Eye (tissue), 1 donor: ENCODE measurements around the gene FBXL5.
A peak's percentile ranks its signal among the peaks of the same experiment; 100 is the strongest.

Source experiments
- DNase-seq: peaks from one replicate; pipeline ENCODE4 v3.0.0-alpha.2; 2015

FBXL5 gene

GRCh38 chr4:15655223-15656037 is at the start of gene FBXL5:
TSS of gene FBXL5 (minus strand) at chr4:15655357. CDS start at chr4:15655287, 70 bp downstream.
- peak; percentile 96 for DNase-seq

- DNase-seq, result peak; percentile 16
Measured at GRCh38 chr4:15704129-15704528, 49.0 kb upstream of the FBXL5 start.

- peak; percentile 9 for DNase-seq
Measured at GRCh38 chr4:15703439-15703838, 48.3 kb upstream of the FBXL5 start.

GRCh38 chr4:15702941-15703403 is 47.8 kb upstream of the FBXL5 start, which contains the start of gene BST1:
TSS of gene BST1 (plus strand) at chr4:15703065. CDS start at chr4:15703145, 80 bp downstream.
- peak; percentile 81 for DNase-seq

GRCh38 chr4:15696866-15697265 is 41.7 kb upstream of the FBXL5 start:
- DNase-seq, result no peak

- DNase-seq, result no peak
Measured at GRCh38 chr4:15695729-15696128, 40.6 kb upstream of the FBXL5 start.

DNA sequence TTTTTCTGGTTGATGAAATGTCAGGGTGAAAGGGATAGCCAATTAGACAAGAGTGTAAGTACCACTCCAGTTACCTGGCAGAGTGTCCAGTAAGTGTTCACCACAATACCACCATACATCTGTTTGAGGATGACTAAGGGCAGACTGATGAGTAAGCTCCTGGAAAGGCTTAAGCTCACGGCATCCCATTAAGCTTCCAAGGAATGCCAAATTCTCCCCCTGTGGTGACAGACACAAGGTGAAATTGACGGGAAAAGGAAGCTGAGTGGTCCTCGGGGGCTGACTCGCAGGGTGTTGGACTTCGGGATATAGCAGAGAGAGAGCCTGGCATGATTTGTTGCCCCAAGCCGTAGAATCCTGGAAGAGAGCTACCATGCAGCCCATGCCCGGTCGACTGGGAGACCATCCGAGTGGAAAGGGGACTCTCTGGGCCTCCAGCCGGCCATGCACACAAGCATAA is 40.1 kb upstream of the FBXL5 start:
- DNase-seq, result peak; percentile 12

GRCh38 chr4:15694431-15694830 is 39.3 kb upstream of the FBXL5 start:
- DNase-seq, result peak; percentile 18

DNA sequence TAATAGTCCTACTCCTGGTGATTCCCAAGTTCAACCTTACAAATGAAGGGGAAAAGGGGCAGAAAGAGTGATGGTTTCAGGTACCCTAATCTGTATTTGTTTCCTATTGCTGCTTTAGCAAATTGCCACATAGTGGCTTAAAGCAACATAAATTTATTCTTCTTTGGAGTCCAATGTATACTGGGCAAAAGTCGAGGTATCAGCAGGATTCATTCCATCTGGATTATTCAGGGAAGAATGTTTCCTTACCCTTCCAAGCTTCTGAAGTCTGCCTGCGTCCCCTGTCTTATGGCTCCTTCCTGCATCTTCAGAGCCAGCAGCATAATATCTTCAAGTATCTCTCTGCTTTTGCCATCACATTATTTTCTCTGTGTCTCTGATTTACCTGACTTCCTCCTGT is 37.4 kb upstream of the FBXL5 start:
- no peak for DNase-seq

DNA sequence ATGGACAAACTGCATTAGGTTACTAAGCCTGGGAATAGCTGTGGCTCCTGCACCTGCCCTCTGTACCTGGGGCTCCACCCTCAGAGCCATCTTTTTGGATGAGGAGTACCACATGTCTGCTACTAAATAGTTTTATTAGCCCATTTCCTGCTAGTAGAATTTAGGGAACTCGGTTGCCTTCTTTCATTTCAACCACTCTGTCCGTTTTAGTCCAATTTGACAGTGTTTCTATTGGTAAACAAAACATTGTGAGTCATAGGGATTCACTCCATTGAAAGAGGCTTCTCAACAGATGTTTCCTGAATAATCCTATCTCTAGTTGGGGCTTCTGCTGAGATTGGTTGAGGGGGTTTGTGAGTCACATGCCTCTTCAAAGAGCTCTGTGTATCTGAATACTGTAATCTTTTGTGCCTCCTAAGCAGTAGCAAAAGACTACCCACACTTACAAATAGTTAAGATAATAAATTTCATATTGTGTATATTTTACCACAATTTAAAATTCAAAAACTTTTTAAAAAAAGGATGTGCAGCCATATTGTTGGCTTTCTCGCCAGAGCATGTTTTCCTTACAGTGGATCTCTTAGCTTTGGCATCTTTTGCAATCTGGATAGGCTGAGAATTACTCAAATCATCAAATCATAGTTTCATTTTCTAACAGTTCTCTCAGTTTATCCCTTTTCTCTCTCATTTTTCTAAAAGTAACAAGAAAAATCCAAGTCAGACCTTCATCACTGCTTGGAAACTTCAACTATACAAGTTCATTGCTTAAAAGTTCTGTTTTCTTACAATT is 36.4 kb upstream of the FBXL5 start:
- DNase-seq, result no peak

DNA sequence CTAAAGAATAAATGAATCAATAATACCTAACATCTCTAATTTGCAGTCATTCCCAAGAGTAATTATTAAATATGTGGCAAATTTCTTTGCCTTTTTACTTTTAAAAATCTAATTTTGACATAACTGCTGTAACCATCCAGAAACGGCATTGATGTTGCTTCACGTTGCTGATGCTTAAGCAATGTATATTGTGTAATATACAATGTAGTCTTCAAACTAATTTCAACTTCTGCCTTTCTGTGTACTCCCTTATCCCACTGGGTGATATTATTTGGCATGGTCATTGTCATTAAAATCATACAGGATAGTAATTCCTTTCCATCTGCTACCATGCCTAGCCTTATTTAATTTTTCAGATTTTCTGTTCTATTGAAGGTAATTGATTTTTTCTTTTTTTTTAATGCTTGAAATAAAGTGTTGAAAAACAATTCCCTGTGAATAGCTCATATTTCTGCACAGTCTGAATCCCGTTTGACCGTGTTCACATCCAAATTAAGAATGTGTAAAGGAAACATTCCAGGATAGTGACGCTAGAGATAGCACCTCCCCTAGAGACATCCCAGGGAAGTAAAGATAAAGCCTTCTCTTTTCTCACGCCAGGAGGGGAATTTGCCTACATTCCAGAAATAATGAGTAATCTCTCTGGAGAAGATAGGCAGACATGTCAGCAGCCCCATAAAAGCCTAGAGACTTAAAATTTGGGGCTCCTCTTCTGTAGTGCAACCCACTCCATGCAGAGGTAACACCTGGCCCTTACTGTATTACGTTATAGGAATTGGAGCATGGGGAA is 35.1 kb upstream of the FBXL5 start:
- DNase-seq, result peak; percentile 68

DNA sequence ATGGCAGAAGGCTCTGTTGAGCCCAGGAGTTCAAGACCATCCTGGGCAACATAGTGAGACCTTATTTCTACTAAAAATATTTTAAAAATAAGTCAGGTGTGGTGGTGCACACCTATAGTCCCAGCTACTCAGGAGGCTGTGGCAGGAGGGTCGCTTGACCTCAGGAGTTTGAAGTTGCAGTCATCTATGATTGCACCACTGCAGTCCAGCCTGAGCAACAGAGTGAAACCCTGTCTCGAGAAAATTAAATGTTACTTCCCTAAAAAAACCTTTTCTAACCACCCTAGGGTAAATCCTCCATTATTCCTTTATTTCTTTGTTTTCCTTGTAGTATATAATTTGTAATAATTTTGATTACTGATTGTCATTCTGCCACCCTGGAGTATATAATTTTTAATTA is 34.4 kb upstream of the FBXL5 start:
- DNase-seq, result no peak

DNA sequence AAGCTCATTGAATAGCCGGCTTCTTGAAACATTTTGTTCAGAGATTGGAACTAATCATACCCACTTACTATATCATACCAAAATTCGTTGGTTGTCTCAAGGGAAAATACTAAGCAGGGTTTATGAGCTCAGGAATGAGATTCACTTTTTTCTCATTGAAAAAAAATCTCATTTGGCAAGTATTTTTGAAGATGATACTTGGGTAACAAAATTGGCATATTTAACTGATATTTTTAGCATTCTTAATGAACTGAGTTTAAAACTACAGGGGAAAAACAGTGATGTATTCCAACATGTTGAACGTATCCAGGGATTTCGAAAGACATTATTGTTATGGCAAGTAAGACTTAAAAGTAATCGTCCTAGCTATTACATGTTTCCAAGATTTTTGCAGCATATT is 32.9 kb upstream of the FBXL5 start:
- DNase-seq, result no peak

DNA sequence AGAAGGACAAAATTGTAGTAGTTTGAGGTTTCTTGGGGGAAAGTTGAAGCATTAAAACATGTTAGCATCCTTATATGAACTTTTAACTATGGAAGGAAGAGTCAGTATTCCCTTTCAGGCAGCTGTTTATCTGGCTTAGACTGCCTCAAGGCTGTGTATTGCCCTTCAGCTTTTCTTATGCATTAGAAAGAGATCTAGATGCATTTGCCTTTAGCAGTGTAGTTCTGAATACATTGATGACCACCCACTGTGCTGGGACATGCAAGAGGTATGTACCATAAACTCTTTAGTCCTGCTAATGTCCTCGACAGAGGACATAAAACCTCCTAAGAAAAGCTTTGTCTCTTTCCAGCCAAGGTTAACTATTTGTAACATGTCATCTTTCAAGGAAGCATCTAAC is 29.3 kb upstream of the FBXL5 start:
- DNase-seq, result no peak

DNA sequence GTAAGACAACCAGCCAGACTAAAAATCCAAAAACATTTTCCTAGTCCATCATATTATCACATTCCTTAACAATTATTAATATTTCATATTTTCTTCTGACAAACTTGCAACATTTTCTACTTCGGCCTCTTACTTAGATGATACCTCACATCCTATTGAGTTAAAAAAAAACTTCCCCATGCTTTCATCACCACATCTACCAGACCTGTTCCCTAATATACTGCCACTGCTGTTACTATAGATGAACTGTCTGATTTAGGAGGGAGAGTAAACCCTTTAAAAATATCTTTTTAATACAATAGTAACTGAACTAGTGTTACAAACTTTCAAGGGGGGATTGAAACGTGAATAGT is 28.0 kb upstream of the FBXL5 start:
- no peak for DNase-seq

DNA sequence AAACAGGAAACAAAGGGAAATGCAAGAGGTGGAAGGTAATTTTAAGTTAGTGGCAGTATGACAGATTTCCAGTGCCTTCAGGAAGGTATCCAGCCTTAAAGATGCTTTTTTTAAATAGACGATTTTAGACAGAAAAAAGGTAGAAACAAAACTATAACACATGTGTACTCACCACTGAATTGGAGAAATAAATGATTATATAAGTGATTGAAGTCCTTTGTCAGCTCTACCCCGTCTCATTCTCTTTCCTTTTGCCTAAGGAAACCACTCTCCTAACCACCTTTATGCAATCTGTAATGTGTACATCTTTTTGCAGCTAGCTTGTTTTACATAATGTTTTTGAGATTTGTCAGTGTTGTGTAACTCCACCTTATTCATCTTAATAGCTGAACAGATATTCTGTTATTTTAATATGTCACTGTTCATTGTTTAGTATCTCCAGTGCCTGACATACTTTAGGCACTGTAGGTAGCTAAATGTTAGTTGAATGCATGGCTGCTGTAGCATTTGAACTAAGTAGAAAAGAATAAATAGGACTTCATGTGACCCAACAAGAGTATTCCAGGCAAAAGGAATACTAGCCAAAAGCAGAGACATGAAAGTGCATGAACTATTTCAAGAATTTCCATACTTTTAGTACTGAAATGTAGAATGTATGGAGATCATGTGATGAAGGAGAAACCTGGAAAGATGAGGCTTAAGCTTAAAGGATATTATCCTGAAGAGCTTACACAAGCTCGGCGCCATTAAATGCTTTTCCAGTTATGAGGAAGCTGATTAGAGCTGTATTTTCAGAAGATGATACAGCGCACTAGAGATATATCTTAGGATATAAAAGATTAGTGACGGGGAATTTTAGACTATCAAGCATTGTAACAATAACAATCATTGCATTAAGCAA is 27.3 kb upstream of the FBXL5 start:
- DNase-seq, result no peak

DNA sequence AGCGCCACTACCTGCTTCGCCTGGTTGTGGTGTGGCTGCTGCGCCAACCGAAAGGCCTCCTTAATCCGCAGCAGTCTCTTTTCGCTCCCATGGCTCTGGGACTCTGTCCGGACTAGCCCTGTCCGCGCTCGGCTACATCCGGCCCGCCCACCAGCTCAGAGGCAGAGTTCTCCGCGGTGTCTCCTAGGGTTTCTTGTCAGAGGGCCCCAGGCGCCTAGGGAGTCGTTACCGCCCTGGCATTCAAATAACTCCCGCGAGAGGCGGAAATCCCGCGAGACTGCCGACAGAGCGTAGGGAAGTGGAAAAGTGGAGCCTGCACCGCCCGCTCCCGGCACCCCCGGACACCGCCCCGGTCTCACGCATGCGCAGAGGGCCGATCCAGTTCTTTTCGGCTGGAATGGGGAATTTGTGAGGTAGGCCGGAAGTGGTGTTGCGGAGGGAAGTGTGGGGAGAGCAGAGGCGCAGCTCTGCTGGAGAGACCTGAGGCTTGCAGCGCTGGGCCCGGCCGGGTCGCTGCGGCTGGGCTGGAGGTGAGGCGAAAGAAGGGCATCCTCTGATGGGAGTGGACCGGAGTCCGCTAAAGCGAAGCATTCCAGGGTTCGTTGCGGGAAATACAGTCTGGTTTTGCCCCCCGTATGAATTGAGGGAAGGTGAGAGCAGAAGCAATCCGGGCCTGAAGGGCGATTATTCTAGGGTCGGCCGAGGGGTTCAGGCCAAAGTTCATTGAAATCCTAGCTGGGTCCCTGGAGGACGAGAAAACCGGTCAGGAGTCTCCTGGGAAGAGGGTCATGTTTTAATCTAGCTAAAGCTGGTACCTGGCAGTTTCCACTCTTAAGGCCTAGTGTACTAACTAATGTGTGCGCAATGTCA is 26.4 kb upstream of the FBXL5 start, which contains the start of gene FAM200B:
FAM200B (plus strand) TSS at position 456 of the 870 bp plus-strand sequence. CDS start 5,151 bp downstream, outside the sequence.
- peak; percentile 100 for DNase-seq

DNA sequence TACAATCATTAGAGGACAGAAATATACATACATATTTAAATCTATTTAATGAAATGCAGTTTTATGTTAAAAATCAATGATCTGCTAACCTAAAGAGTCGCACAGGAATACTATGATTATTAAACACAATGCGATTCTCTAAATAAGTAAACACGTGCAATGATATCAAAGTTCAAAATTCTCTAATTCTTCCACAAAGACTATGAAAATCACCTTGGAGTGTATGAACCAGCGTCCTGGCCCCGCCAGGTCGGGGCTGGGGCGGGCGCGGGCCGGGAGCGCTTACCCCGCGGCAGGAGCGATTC is 25.9 kb upstream of the FBXL5 start:
- no peak for DNase-seq

DNA sequence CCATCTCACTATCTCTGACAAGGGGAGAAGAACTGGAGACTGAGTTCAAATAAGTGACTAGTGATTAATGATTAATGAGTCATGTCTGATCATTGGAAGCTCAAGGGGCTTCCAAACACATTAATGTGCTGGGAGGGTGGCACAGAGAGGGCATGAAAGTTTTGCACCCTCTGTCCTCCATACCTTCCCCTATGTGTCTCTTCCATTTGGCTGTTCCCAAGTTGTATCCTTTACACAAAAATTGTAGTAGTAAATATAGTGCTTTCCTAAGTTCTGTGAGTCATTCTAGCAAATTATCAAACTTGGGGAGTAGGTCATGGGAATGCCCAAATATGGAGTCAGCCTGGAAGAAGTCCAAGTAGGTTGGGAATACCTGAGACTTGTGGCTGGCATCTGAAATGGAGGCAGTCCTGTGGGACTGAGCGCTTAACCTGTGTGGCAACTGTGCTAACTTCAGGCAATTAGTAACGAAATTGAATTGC is 22.4 kb upstream of the FBXL5 start:
- DNase-seq, result no peak

DNA sequence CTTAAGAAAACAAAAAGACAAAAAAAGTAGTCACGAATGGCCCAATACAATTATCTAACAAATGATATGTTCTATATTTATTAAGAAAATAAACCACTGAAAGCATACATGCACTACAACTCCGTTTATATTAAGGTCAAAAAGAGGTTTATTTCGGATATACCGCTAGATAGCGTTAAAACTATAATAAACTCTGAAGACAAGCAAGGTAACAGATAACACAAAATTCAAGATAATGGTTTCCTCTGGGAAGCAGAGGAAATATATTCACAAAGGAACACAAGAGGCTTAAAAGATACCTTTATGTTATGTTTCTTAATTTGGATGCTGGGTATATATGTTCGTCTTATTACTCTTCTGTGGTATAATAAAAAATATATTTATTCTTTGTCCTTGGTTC is 21.7 kb upstream of the FBXL5 start:
- no peak for DNase-seq

DNA sequence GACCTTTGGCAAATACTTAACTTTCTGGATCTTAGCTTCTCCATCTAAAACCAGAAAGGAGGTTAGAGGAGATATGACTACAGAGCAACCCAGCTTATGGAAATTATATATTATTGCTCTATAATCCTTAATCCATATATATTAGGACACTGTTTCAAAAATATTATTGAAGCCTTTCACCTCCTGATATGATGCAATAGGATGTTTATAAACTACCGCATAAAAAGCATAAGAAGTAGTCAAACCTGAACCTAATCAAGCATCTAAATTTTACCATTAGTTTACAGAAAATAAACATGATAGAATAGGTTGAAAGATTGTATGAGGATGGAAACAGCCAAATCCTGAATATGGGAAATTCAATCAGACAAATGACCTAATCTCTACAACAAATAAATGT is 20.9 kb upstream of the FBXL5 start:
- DNase-seq, result no peak
